Stimulated activated CD8-positive, alpha-beta memory T cell treated with anti-CD3 and anti-CD28 coated beads, Interleukin-12 subunit alpha, Interleukin-12 subunit beta, amount 100 ng/mL, for 4 hours (primary cell): ENCODE measurements around the gene CLASP1.
"Not testable (repeated sequence)": the region's sequence is repeated elsewhere in the genome, so short reads cannot be mapped to it uniquely, and the experiment has no call there.

Experiments
- DNase-seq: peaks from one replicate; pipeline ENCODE4 v3.0.0-alpha.2; 2020; ENCODE audit warnings: low read depth

Gene CLASP1

DNA sequence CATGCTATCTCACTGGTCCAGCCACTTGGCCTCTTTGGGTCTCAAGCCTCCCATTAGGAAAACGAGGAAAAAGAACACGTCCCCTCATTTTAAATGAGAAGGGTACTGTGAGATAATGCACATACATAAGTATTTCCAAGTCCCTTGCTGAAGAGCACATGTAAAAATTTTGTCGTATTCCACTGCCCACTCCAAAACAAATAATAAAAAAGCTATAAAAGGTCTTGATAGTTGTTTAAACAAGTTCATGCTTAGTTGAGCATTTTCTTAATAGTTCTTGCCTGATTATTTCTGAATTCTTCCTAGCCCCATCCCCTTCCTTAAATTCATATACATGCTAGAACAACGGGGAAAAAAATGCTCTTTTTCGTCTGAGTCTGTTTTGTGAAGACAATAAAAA is 228.8 kb downstream of the CLASP1 start:
- no peak for DNase-seq

DNA sequence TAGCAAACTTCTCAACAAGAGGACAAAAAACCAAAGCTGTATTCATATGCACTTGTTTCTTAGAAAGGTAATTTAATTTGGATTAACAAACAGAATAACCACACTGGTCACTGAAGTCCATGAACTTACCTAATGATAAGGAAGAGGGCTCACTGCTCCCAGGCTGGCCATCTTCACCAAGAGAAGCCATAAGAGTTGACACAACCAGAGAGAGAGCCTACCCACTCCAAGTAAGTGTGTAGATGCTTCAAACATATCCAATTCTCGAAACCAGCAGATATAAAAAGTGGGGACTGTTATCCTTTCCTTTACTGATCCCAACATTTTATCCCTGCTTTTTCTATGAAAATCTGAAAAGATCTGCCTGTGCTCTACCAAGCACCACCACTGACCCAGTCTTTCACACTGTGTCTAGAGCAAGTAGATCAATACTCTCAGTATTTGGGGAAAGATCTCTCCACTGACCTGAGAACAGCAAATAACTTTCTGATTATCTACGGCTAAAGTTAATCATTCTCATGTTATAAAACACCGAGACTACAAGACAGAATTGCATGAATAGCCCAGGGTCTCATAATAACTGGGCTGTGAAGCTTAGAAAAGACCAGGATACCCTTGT is 230.1 kb downstream of the CLASP1 start:
- no peak for DNase-seq

DNA sequence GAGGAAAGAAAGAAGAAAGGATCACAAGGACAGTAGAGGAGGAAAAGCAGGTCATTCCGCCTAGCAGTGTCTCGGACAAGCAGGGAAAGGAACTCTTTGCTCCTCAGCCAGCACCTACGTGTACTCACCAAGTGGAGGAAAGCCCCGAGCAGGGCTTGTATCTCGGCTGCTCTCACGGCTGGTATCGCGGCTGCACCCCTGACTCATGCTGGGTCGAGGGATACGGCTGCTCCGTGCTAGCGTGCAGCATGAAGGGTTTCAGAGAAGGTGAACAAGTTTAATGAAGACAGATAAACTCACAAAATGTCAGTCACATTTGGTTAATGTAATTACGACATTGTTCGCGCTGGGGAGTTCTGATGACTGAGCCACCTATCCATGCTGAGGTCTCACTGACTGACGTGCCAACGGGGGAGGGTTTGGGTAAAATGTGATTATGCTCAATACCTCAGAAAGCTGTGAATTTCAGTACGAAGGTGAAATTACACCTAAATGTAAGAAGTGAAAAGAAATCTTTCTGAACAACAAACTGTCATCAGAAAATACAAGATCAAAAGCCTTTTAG is 230.7 kb downstream of the CLASP1 start:
- DNase-seq = no peak

DNA sequence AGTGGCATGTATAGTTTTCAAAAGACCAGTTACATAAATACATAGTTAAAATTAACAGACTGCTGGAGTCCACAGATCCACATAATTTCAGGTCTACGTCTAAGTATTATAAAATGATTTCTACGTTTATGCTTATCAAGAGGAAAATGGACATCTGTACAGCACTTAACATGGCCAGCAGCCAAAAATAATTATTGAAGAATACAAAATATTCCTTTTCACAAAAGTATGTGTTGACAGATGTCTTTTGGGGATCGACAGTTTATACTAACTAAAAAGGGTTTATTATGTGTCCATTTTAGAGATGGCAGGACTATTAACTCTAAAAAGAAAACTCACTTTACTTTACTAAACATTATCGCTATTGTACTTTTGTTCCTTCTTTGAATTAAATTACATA is 231.4 kb downstream of the CLASP1 start:
- no peak for DNase-seq

DNA sequence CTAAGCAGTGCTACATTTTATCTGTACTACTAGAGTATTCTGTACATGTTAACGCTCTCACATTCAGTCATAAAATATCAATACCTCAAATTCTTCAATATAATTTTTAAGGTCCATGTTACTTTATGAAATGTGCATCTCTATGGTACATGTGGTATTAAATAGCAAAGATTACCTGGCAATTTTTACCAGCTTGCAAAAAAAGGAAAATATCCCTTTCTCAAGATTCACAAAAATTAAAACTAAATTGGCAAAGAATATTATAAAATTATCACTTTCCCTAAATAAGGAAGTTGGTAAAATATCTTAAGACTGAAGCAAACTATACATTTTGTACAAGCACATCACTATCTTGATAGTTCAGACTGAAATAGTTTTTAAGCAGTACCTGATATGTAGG is 233.5 kb downstream of the CLASP1 start:
- DNase-seq = no peak

DNA sequence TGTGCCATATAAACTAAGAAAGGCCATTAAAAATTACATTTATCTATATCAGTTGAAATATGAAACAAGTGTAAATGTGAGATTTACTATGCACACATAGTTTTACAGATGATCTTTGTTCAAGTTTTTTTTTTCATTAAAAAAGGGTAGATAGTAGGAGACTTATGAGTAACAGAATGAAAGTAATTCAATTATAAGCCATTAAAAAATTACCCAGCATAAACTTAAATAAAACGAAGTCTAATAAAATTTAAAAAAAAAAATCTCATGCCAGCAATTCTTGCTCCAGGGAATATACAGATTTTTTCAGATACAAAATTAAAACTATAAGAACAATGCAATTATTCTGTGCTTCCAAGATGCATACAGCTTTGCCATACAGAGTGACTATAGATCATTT is 236.9 kb downstream of the CLASP1 start:
- DNase-seq = no peak

DNA sequence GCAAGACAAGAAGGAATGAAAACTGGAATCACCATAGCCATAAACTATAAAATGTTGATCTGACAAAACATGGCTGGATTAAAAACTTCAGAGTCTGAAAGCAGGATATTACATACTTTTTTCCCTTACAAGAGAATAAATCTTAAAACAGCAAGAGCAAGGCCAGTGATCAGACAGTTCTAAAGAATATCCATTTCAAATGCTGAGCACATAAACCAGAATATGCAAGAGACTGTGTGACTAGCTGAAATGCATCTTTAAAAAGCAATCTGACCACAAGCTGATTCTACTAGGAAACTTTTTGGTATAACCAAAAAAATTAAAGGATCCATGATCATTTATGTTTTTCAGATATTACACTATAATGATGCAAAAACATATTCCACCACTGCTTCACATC is 239.3 kb downstream of the CLASP1 start:
- DNase-seq = no peak

DNA sequence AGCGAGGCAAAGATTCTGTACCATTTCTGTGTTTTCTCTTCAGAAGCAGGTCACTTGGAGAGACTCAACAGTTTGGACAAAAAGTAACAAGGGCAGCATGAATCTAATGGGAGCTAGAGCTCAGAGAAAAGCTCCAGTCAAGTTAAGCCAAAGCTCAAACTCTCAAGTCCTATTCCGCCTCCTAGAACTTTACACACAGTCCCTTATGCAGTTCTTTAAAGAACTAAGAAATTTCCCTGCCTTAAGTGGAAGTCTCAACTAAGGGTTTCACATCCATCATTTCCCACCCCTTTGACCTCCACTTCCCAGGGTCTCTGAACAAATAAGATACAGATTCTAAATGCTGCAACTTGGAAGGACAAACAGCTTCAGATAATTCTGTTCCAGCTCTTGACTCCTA is 239.9 kb downstream of the CLASP1 start:
- no peak for DNase-seq

DNA sequence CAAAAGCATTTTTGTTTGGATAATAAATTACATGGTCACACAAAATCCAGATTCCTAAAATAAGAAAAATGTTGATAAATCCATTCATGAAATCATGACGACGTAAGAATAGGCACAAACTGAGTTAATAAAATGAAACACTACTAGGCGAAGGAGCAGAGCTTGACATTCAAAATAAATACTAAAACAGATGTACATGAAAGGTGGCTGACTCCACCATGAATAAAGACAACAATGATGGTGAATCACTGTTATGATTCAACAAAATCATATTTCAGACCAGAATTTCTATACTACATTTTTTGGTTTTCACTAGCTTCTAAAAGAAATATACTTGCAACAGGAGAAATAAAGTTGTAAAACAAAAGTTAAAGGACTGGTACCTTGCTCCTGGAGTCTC is 240.6 kb downstream of the CLASP1 start:
- DNase-seq = no peak

DNA sequence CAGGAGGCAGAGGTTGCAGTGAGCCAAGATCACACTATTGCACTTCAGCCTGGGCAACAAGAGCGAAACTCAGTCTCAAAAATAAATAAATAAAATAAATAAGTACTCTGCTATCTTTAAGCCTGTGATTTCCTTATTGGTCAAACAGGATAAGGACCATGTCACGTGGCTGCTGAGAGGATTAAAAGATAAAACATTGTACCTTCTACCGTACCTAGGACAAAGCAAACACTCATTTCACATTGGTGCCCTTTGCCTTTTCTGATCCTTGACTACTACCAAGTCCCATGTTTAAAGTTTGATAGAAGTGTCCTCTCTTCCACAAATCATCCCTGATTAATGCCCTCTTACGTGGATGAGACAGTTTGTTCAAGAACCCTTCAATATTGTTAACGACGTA is 244.0 kb downstream of the CLASP1 start:
- DNase-seq = no peak

DNA sequence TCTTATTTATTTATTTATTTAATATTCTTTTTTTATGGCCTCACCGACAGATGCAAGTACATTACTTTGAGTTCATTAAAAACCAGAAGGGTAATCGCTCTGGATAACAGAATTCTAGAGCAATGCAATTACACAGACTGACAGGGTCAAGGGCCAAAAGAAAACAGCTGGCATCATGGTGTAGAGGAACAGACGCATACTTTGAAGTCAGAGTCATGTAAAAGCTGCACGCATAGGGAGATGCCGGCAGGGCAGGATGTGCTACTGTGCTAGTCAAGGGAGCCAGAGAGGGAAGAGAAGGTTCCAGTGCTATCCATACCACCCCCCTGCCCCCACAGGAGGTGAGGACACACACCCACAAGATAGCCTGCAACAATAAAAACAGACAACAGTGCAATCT is 249.1 kb downstream of the CLASP1 start:
- no peak for DNase-seq

DNA sequence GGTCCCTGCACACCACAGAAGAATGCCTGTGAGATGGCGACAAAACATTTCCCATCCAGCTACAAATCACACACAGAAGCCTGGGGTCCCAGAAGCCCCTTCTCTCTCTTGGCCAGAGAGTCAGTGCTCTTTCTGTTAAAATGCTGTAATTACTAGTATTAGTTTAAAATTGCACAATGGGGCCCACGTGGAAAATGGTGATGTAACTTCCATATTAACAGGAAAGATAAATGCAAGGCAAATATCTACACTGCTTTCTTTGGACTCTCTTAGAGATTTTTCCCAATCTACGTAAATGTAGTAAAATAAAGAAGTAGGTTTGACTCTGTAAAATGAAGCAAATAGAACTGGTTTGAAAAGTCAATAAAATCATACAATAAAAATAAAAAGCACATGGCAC is 250.4 kb downstream of the CLASP1 start:
- DNase-seq = no peak

DNA sequence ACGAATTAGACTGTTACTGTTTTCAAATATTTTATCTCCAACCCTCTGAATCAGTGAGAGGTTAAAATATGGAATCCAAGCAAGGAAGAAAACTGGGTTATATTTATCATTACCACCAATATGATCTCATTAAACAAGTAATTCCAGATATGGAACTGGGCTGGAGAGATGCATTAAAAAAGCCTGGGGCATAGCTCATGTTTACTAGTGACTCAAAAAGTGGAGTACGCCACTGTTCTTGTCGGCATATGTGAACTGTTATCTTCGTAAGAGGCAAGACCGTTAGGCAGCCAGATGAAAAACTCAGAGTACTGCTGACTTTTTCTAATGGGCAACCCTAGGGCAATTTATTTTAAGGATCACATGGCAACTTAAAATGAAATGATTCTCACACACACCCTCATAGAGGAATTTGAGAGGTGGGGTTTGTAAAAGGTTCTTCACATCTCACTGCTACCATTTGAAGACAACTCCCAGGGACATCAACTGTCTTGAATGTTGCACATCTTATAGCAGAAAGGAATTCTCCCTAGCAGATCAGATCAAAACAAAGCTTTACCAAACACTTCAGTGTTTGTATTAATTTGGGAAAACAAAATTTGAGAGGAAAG is 259.1 kb downstream of the CLASP1 start:
- DNase-seq = no peak

DNA sequence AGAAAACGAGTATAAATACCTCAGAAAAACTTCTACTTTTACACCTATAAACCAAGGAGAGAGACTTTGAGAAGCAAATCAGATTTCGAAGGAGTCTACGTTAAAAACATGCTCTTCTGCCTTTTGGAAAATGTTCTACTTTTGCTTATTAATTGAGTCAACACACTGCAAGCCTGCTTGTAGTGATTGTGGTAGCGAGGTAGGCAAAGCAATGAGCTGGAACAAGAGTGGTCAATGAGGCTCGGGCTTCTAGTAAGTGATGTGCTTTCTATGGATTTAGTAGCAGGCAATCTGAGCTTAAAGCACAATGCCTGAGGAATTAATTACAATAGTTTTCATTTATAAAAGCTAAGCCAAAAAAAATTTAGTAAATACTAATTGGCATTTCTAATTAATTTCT is 260.9 kb downstream of the CLASP1 start:
- DNase-seq = no peak

DNA sequence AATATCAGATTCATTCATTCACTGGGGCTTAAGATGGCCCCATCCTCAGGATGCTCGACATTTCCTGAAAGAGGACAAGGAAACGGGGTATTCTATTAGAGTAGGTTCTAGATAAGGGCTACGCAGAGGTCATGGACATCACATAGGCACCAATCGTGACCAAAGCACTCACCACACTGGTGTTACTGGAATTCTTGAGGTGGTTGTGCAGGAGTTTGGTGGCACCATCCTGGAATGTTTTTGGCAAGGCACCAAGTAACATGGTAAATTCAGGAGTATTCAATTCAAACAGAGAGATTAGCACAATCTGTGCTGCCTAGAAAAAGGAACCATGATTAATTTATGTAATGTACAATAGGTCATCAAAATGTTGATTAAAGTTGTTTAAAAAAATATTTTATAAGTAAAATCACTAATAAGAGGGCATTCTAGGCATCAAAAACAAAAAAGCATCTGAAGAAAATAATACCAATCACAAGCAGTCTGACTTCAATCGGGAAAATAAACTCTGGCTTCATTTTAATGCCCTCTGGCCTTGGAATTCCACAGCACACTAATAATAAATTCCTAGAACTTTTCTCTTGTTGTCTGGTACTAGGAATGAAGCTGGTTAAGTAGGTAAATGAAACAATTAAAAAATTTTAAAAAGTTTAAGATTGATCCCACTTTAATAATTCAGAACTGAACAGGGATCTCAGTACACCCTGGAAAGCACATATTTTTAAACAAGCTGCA is 261.5 kb downstream of the CLASP1 start:
- no peak for DNase-seq

DNA sequence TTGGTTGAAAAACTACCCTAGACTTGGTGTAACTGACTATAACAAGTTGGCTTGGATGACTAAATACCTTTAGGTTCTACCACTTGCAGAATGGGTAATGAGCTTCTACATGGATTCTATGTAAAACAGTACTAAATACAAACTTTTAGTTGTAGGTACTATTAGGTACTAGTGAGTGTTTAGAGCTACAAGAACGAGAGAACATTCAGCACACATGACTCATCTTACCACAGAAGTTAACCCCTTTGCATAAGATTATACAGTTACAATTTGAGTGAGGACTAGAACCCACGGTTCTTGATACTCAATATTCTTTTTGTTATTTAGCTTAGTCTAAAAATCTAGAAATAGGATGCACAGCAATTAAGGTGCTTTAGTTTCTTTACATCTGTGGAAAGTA is 262.6 kb downstream of the CLASP1 start:
- no peak for DNase-seq

DNA sequence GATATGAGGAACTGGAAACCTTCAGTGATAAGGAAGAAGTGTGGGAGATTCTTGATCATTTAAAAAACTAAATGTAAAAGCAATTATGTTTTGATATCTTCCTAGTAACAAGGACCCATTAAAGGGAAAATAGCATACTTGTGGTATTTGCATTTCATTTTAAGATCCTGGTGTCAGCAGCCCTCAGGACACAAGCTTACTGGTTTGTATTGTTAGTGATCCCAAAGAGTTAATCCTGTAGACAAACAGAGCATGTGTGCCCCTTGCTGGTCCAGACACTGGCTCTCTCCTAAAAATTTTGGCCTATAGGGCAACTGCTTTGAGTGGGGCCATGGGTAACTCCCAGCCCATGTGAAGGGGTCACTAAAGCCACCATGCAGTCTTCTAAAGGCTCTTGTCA is 263.2 kb downstream of the CLASP1 start:
- DNase-seq = no peak

DNA sequence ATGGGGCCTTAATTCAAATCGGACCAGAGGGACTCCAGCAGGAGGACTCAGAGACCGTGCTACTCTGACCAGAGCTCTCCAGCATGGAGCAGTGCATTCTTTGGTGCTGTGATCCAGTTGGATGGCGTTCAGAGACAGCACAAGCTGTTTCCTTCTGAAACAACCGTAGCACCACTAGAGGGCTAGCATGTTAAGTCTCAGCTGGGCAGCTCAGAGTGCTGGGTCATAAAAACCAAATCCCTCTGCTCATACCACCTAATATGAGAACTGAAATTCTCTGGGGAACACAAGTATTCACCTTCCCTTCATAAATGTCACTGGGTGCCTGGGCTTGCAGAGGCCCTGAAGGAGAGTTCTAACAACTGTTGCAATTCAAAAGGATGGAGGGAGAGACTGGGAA is 266.5 kb downstream of the CLASP1 start:
- DNase-seq = no peak

DNA sequence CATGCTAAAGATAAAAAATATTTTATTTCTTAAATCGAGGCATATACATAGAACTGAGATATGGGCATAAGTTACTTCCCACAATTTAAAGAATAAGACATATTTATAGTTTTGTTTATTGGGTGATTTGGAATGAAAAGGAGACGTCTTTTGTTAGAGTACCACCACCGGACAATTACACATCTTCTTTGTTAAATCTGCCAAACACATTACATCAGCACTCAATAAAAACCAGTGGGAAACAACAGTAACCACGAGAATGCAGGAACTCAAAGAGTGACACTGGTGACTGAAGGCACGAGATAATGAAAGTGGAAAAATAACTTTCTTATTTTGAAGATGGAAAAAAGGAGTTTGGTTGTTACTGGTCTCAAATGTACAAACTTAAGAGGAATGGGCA is 271.6 kb downstream of the CLASP1 start:
- no peak for DNase-seq

DNA sequence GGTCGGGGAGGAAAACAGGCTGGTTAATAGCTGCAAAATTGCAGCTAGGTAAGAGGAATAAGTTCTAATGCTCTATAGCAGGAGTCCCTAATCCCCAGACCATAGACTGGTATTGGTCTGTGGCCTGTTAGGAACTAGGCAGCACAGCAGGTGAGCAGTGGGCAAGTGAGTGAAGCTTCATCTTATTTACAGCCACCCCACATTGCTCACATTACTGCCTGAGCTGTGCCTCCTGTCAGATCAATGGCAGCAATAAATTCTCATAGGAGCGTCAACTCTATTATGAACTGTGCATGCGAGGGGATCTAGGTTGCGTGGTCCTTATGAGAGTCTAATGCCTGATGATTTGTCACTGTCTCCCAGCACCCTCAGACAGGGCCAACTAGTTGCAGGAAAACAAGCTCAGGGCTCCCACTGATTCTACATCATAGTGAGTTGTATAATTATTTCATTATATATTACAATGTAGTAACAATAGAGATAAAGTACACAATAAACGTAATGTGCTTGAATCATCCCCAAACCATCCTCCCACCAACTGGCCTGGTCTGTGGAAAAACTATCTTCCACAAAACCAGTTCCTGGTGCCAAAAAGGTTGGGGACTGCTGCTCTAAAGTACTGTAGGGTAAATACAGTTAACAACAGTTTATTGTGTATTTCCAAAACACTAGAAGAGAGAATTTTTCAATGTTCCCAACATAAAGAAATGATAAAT is 272.6 kb downstream of the CLASP1 start:
- no peak for DNase-seq

DNA sequence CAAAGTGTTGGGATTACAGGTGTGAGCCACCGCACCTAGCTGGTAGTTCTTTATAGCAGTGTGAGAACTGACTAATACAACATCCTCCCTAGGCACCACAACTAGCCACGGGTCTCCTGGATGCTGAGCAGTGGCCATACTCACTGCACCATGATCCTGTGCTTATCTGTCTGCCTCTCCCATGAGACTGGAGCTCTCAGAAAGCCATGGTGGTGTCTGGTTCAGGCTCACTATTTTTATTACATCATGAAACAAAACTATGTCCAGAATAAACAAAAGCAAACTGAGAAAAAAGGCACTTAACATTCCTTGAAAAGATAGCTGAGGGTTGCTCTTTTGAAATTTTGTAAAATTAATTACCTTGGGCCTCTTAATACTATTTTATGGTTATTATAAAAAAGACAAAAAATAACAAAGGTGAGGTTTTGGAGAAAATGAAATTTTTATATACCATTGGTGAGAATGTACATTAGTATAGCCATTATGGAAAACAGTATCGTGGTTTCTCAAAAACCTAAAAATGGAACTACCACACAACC is 273.6 kb downstream of the CLASP1 start:
- no peak for DNase-seq

DNA sequence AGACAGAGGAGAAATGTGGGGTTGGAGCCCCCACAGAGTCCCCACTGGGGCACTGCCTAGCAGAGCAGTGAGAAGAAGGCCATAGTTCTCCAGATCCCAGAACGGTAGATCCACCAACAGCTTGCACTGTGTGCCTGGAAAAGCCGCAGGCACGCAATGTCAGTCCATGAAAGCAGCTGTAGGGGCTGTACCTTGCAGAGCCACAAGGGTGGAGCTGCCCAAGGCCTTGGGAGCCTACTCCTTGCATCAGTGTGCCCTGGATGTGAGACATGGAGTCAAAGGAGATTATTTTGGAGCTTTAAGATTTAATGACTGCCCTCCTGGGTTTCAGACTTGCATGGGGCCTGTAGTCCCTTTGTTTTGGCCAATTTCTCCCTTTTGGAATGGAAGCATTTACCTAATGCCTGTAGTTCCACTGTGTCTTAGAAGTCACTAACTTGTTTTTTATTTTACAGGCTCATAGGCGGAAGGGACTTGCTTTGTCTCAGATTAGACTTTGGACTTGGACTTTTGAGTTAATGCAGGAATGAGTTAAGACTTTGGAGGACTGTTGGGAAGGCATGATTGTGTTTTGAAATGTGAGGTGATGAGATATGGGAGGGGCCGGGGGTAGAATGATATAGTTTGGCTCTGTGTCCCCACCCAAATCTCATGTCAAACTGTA is 274.7 kb downstream of the CLASP1 start:
- DNase-seq = not testable (repeated sequence)
